GM18951 (cell line): ENCODE data around the gene SLC15A2.

Experiments used
- POLR2A ChIP-seq: IDR thresholded peaks from 4 replicates; pipeline ENCODE4 v1.6.1; 2011; ENCODE audit warnings: mild to moderate bottlenecking; ENCODE audit not compliant: insufficient read length, insufficient read depth; ENCODE audit errors: extremely low read depth
- in situ Hi-C: fragments of 300-500 bp; cut with MboI; formaldehyde crosslinking; loops from one replicate; pipeline ENCODE4 v1.12.0; 2022; ENCODE audit warnings: low sequenced_read_pairs, mixed read lengths, inconsistent platforms; ENCODE audit not compliant: unreplicated experiment

SLC15A2 gene

DNA sequence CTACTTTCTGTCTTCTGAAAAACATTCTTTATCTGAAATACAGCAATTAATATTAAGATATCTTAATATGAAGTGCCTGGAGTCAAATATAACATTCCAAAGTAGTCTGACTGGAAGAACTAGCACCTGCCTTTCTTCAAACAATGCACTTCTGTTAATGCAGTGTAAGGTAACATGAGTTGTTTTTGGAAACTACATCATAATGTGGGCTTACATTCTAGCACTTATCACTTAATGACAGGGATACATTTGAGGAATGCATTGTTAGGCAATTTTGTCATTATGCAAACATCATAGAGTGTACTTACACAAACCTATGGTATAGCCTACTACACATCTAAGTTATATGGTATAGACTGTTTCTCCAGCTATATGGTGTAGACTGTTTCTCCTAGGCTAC lies 49.2 kb downstream of the SLC15A2 start:
- no peak for TF ChIP-seq POLR2A
- in situ Hi-C loops: no loop called here

DNA sequence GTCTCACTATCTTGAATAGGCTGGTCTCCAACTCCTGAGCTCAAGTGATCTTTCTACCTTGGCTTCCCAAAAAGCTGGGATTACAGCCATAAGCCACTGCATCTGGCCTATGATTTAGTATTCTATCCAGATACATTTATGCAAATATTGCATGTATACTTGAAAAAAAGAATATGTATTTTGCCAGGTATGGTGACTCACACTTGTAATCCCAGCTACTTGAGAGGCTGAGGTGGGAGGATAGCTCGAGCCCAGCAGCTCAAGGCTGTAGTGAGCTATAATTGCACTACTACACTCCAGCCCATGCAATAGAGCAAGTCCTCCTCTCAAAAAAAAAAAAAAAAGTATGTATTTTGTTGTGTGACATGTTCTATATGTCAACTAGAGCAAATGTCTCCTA lies 54.4 kb downstream of the SLC15A2 start:
- TF ChIP-seq POLR2A: no peak
- in situ Hi-C loops: no loop called here

DNA sequence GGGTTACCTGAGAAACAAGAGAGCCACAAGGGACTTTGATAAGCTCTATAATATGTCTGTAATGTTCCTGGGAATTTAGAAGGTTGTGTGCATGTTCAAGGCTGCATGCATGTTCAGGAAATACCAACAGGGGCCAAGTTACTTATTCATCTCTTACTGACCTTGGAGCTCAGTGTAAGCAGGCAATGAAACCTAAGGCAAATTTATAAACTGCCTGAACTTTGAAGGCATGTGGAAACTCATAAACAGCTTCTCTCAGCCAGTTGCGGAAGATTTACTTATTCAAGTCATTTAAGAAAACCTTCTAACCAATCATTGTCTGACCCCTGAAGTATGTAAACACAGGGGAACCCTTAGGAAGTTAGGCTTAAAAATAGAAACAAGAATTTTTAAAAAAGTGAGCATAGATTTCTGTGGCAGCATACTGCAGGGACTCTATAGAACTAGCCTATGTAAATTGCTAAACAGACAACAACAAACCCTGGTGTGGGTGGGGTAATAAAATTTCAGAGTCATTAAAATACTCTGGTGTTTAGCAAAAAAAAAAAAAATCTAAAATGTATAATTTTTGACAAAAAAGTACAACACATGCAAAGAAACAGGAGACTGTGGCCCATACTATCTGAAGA lies 57.2 kb downstream of the SLC15A2 start:
- in situ Hi-C loops: no loop called here
- no peak for TF ChIP-seq POLR2A

DNA sequence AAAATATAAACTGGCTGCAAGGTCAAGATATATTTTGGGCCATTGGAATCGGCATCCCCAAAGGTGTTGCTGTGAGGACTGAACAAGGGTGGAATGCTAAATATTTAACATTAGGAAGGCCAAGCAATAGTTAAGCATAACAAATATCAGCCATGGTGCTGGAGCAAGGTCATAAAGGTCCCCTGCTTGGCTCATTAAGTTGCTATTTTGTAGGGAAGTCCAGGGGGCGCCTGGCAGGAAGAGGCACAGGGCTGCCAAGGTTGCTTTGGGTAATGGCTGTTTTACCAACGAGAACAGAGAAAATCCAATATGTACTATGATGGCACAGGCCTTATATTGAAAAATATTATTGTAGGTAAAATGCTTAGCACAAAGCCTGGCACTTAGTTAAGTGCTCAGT lies 62.2 kb downstream of the SLC15A2 start:
- TF ChIP-seq POLR2A: no peak
- in situ Hi-C loops: no loop called here

- no peak for TF ChIP-seq POLR2A
- in situ Hi-C loops: no loop called here
Measured at GRCh38 chr3:121957674-121958415, 63.6 kb downstream of the SLC15A2 start.

DNA sequence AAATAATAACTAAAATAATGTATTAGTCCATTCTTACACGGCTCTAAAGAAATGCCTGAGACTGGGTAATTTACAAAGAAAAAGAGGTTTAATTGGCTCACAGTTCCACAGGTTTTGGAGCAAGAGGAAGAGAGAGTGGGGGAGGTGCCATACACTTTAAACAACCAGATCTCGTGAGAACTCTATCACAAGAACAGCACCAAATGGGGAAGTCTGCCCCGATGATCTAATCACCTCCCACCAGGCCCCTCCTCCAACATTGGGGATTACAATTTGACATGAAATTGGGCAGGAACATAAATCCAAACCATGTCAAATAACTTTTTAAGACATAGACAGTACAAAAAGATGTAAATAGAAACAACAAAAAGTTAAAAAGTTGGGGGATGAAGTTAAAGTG lies 64.6 kb downstream of the SLC15A2 start:
- TF ChIP-seq POLR2A: no peak
- in situ Hi-C loops: no loop called here

GRCh38 chr3:121961283-121961682 lies 67.1 kb downstream of the SLC15A2 start:
- no peak for TF ChIP-seq POLR2A
- in situ Hi-C loops: no loop called here

DNA sequence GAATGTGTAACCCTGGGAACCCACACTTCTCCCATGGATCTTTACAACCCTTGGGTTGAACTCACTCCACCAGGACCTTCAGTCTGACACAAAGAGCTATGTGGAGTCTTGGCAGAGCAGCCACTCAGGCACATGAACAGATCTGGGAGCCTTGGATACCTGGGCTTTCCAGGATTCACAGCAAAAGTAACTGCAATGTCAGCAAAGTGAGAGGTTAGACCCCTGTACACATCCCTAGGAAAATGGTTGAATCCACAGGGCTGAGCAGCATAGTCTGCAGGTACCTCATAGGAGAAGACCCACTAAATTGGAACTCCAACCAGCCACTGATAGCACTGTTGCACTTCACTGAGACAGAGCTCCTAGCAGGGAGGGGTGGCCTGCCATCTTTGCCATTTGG lies 68.2 kb downstream of the SLC15A2 start:
- no peak for TF ChIP-seq POLR2A
- in situ Hi-C loops: no loop called here

GRCh38 chr3:121963608-121964007 lies 69.4 kb downstream of the SLC15A2 start:
- in situ Hi-C loops: no loop called here
- no peak for TF ChIP-seq POLR2A

DNA sequence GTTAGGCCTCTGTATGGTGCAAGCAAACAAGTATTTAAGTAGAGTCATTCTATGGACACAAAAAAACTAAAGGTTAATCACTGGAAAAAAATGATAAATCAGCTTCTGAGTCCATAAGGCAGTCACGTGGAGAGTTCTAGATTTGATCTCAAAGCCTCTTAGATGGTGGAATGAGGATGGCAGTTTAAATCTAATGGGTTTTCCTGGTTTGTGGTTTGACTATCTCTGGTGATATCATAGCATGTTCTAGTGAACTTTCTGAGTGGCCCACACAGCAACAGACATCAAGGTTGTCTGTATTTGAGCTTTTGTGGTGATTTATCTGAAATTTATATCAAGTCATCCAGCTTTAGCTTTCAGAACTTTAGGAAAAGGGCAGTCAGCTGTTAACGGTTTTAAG lies 75.4 kb downstream of the SLC15A2 start:
- in situ Hi-C loops: no loop called here
- TF ChIP-seq POLR2A: no peak

GRCh38 chr3:121970047-121970446 lies 75.8 kb downstream of the SLC15A2 start:
- no peak for TF ChIP-seq POLR2A
- in situ Hi-C loops: no loop called here

DNA sequence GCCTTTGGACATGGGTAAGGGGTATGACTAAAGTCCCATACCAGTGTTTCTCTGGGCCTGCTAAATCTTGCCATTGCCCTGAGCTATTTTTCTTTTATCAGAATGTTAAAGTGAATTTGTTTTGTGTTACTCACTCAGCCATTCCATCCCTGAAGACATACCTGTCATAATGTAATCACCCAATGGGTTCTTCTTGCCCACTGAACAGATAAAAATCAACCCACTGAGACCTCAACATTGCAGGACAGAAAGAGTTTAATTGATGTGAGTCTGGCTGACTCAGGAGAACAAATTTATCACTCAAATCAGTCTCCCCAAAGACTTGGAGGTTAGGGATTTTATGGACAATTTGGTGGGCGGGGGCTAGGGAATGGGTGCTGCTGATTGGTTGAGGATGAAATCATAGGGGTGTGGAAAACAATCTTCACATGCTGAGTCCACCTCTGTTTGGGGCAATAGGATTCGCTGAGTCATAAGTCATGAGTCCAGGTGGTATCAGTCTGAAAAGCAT lies 80.5 kb downstream of the SLC15A2 start:
- TF ChIP-seq POLR2A: no peak
- in situ Hi-C loops: no loop called here

DNA sequence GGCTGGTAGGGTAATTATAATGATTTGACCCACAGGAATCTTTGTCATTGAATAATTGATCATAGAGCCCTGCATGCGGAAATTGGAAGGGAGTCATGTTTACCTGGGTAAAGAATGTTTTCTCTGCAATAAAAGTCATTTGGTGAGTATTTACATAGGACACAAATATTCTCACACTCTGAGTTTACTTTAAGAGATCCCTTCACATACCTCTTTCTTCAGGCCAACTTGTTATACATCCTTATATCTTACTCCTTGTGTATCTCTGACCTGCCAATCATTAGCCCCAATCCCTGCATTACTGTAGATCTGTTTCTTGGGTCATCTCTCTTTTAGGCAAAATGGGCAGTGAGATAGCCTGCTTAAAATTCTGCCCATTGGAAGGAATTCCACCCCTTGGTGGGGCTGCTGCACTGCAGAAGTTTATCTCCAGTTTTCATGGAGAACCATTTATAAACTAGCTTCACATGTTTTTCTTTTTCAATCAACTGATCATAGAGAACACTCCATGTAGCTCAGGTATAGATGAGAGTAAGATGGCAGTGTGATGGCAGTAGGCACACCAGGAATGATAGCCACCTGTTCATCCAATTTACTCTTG lies 81.6 kb downstream of the SLC15A2 start:
- in situ Hi-C loops: no loop called here

GRCh38 chr3:121976727-121977126 lies 82.5 kb downstream of the SLC15A2 start:
- in situ Hi-C loops: no loop called here
- TF ChIP-seq POLR2A: no peak

More for the DNA sequence above, 81.6 kb downstream of the SLC15A2 start:
- no peak for TF ChIP-seq POLR2A
